Transverse colon (tissue), 4 donors: ENCODE data around the gene ANGPTL2. TPM values are rescaled to one million over a fixed set of nuclear protein-coding genes. Genes with fewer than 3 reads are reported as not detected.

ENCODE experiments used
- DNase-seq: peaks from one replicate; pipeline ENCODE4 v3.0.0-alpha.2; 2019
- H3K27ac ChIP-seq, 4 donors: fragments of 200-600 bp; sonication (generic); 2 replicates each; pipeline ENCODE4 v1.5.1; 2016 to 2018; ENCODE audit warnings: inconsistent platforms in 4 of 4
- H3K27me3 ChIP-seq: fragments of 200-600 bp; sonication (generic); 2 replicates; pipeline ENCODE4 v1.5.1; 2017; ENCODE audit warnings: inconsistent platforms
- H3K36me3 ChIP-seq, 4 donors: fragments of 200-600 bp; sonication (generic); 2 replicates each; pipeline ENCODE4 v1.5.1; 2017 to 2019; ENCODE audit warnings: inconsistent platforms in 4 of 4
- H3K4me1 ChIP-seq, 4 donors: fragments of 200-600 bp; sonication (generic); 2 replicates each; pipeline ENCODE4 v1.5.1; 2017 to 2020; ENCODE audit warnings: inconsistent platforms in 4 of 4
- H3K4me3 ChIP-seq, 4 donors: fragments of 200-600 bp; sonication (generic); 1 replicate in 1 of 4; 2 replicates in 3 of 4; pipeline versions ENCODE4 v1.5.1 to v1.6.1; 2017 to 2019; ENCODE audit warnings: inconsistent platforms in 4 of 4
- H3K9me3 ChIP-seq, 2 donors: fragments of 200-600 bp; sonication (generic); 2 replicates each; pipeline ENCODE4 v1.5.1; 2017 to 2019; ENCODE audit warnings: inconsistent platforms in 2 of 2
- EP300 ChIP-seq: sonication (generic); formaldehyde crosslinking; IDR thresholded peaks from one replicate; pipeline ENCODE4 v1.6.1; 2017; ENCODE audit warnings: antibody characterized with exemption, low read depth
- POLR2A ChIP-seq: fragments of 450-650 bp; IDR thresholded peaks from one replicate; pipeline ENCODE4 v1.6.1; 2016; ENCODE audit warnings: antibody characterized with exemption, mild to moderate bottlenecking, moderate library complexity
- POLR2AphosphoS5 ChIP-seq, 3 donors: sonication (generic); formaldehyde crosslinking; IDR thresholded peaks; one replicate each; pipeline ENCODE4 v1.6.1; 2016; ENCODE audit warnings: antibody characterized with exemption in 3 of 3
- WGBS, 2 donors: methylation state at CpG; one replicate each; pipeline ENCODE4 v1.1.5; 2018; ENCODE audit warnings: low coverage in 1 of 2; 5-methylcytosine and 5-hydroxymethylcytosine counted together
- in situ Hi-C, 4 donors: fragments of 200-750 bp; cut with MboI; loops; one replicate each; pipeline versions ENCODE4 v1.15.0 to v1.15.1; 2017; ENCODE audit warnings: low sequenced_read_pairs in 3 of 4, low pct_ligation_motif_present in 1 of 4, low pct_unique_long_range_greater_than_20kb in 1 of 4
- intact Hi-C: fragments of 100-400 bp; cut with DNase I; formaldehyde crosslinking; loops from one replicate; pipeline ENCODE4 v1.15.1; 2023; ENCODE audit warnings: low total_unique reads
- total RNA-seq, 4 donors: library from RNA; depleted of rRNA; stranded (reverse); fragments of >200 nt; gene quantifications; one replicate each; pipeline ENCODE4 v1.1.0, GENCODE V29; 2016
- TF ChIP-seq, protein P1 (sequence below), 5 experiments: fragments of 200-600 bp in 3 of 5; fragments of 450-650 bp in 2 of 5; sonication (generic) in 3 of 5; IDR thresholded peaks; 1 replicate in 2 of 5; 2 replicates in 3 of 5; pipeline ENCODE4 v1.5.1; 2016 to 2017; ENCODE audit warnings: antibody characterized with exemption in 5 of 5, inconsistent platforms in 3 of 5, mild to moderate bottlenecking in 2 of 5, moderate library complexity in 1 of 5

The ANGPTL2 gene
- total RNA-seq, 4 donors from 2014 or later = 11.0 to 30.8 (median 13.1) TPM

DNA sequence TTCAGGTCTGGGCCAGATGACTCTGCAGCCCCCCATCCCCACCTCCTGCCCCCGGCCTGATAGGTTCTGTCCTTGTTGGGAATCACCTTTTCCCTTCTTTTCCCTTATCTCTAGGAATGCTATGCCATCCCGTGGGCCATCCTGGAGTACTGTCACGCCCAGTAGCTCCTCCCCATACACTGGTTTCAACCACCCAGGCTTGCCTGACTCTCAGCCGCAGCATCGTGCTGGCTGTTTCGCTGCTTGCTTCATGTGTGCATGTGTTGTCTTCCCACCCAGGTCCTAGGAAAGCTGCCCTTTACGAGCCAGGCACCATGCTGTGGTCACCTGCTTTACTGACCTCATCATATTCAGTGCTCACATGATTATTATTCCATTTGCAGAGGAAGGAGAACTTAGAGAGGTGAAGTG is 71.8 kb downstream of the ANGPTL2 start:
- intact Hi-C loops (no loop called here), in situ Hi-C loops (no loop called here)

DNA sequence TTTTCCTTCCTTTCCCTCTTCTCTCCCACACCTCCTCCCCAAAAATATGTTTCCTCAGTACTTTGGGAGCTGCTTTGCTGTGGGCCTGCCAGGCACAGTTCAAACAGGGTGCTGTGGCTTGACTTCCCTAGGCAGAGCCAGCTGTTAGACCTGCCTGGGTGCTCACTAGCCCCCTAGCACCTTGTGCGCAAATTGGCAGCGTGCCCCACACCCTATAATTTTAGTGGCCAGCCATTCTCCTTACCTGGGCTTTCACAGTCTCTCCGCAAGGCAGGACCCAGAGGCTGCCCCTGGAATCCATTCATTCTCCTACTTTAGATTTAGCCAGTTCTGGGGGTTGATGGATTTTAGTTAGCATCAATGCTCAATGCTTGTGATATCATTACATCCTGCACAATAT is 72.3 kb downstream of the ANGPTL2 start:
- no peaks in the 10 kb centered on the region for H3K27me3 ChIP-seq
- WGBS, 2 donors = 96% methylated on average over 3 of the region's 3 CpGs; no CpG with 5 or more reads in 1 of the 2 donors
- TF ChIP-seq POLR2A (no peak), EP300 (no peak), POLR2AphosphoS5 (IDR thresholded peaks at IDR 0.05) (no peak)
- TF ChIP-seq, protein P1, sequence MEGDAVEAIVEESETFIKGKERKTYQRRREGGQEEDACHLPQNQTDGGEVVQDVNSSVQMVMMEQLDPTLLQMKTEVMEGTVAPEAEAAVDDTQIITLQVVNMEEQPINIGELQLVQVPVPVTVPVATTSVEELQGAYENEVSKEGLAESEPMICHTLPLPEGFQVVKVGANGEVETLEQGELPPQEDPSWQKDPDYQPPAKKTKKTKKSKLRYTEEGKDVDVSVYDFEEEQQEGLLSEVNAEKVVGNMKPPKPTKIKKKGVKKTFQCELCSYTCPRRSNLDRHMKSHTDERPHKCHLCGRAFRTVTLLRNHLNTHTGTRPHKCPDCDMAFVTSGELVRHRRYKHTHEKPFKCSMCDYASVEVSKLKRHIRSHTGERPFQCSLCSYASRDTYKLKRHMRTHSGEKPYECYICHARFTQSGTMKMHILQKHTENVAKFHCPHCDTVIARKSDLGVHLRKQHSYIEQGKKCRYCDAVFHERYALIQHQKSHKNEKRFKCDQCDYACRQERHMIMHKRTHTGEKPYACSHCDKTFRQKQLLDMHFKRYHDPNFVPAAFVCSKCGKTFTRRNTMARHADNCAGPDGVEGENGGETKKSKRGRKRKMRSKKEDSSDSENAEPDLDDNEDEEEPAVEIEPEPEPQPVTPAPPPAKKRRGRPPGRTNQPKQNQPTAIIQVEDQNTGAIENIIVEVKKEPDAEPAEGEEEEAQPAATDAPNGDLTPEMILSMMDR (IDR thresholded peaks at IDR 0.05) = no peak
- no peak for DNase-seq
- no peaks in the 10 kb centered on the region for H3K36me3 ChIP-seq
- peaks cover 2 to 29% (median 11%) of the 10 kb centered on the region in 4 donors for H3K4me1 ChIP-seq
- no peak overlapping the region for H3K27ac ChIP-seq
- H3K9me3 ChIP-seq = no peaks in the 10 kb centered on the region
- no peak overlapping the region for H3K4me3 ChIP-seq
- intact Hi-C loops = no loop called here
- in situ Hi-C loops = no loop called here

More for the DNA sequence above, 71.8 kb downstream of the ANGPTL2 start:
- Histone ChIP-seq H3K27ac (no peak overlapping the region), H3K27me3 (no peaks in the 10 kb centered on the region), H3K9me3 (no peaks in the 10 kb centered on the region), H3K36me3 (no peaks in the 10 kb centered on the region), H3K4me1 (peaks cover 2 to 29% (median 11%) of the 10 kb centered on the region in 4 donors), H3K4me3 (no peak overlapping the region)
- 92 to 93% methylated on average over 3 to 7 of the region's 7 CpGs for WGBS, 2 donors
- no peak for DNase-seq
- TF ChIP-seq POLR2AphosphoS5 (IDR thresholded peaks at IDR 0.05) = no peak
- no peak for TF ChIP-seq POLR2A
- TF ChIP-seq EP300 = no peak
- TF ChIP-seq, protein P1 (IDR thresholded peaks at IDR 0.05) = no peak

DNA sequence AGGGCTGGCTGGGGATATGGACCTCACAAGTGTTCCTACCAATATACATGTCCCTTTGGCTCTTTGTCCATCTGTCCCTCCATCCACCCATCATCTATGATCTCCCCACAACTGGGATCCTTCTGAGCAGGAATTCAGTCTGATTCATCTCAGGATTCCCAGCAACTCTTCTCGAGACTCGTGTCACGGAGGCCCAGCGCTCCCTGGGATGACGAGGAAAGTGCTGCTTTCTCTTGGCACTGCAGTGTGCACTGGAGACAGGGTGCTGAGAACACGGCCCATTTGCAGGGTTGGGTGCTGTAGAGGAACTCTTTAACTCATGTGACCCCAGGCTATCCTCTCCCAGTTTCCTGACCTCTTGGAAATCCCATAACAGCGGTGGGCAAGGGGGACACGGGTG is 72.9 kb downstream of the ANGPTL2 start:
- Histone ChIP-seq H3K27ac (peak overlapping the region in 2 of 4 donors; percentile 15 to 47), H3K9me3 (no peaks in the 10 kb centered on the region), H3K36me3 (no peaks in the 10 kb centered on the region), H3K4me3 (no peak overlapping the region), H3K4me1 (peaks cover 2 to 29% (median 11%) of the 10 kb centered on the region in 4 donors), H3K27me3 (no peaks in the 10 kb centered on the region)
- DNase-seq = no peak
- TF ChIP-seq, protein P1 (IDR thresholded peaks at IDR 0.05) = no peak
- TF ChIP-seq EP300 (no peak), POLR2A (no peak), POLR2AphosphoS5 (IDR thresholded peaks at IDR 0.05) (no peak)
- 89 to 91% methylated on average over 7 to 8 of the region's 8 CpGs for WGBS, 2 donors
- in situ Hi-C loops (no loop called here), intact Hi-C loops (no loop called here)

DNA sequence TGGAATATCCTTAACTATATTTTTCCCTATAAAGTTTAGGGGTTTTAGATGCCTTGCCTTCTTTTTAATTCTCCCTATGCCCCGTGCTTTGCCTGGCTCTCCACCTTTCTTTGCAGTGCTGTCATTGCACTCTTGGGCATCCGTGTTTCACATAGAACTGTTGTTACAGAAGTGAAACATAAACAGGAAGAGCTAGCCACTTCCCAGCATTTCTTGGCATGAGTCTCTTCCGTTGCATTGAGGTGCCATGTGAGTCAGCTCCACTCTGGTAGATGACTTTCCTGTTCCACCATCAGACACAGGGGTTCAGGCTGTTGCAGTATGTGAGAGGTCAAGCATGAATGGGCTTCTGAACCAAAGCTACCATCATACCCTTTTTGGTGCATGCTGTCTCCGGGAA is 73.4 kb downstream of the ANGPTL2 start:
- intact Hi-C loops (no loop called here), in situ Hi-C loops (no loop called here)
- H3K36me3 ChIP-seq = no peaks in the 10 kb centered on the region
- TF ChIP-seq, protein P1 (IDR thresholded peaks at IDR 0.05) = peak in 1 of 5 experiments; percentile 7
- TF ChIP-seq EP300 (no peak), POLR2AphosphoS5 (IDR thresholded peaks at IDR 0.05) (peak; percentile 14 to 60 (median 46))
- peak overlapping the region in 3 of 4 donors; percentile 15 to 47 (median 31) for H3K27ac ChIP-seq
- H3K27me3 ChIP-seq = no peaks in the 10 kb centered on the region
- peak; percentile 28 for DNase-seq
- H3K4me3 ChIP-seq = no peak overlapping the region
- WGBS, 2 donors = 43 to 44% methylated on average over 3 to 4 of the region's 4 CpGs
- H3K4me1 ChIP-seq = peaks cover 2 to 28% (median 11%) of the 10 kb centered on the region in 4 donors
- no peaks in the 10 kb centered on the region for H3K9me3 ChIP-seq
